K562 (cell line): ENCODE data around the gene MYO1H. TPM values are rescaled to one million over a fixed set of nuclear protein-coding genes. Genes with fewer than 3 reads are reported as not detected.
A peak's percentile ranks its signal among the peaks of the same experiment; 100 is the strongest.

Source experiments
- ARID4B ChIP-seq: sonication (generic); formaldehyde crosslinking; IDR thresholded peaks from 2 replicates; pipeline ENCODE4 v1.8.0; 2022; ENCODE audit warnings: mild to moderate bottlenecking, missing genetic modification reagents
- BRCA1 ChIP-seq, 2 experiments: fragments of 450-650 bp in 1 of 2; sonication (generic) in 1 of 2; formaldehyde crosslinking in 1 of 2; IDR thresholded peaks; 2 replicates each; pipeline versions ENCODE4 v1.5.0 to v1.6.1; 2017 to 2020; ENCODE audit warnings: mild to moderate bottlenecking in 1 of 2, missing genetic modification reagents in 1 of 2
- CBFA2T2 ChIP-seq: fragments of 450-650 bp; conservative IDR thresholded peaks from 2 replicates; pipeline ENCODE4 v1.6.1; 2017; ENCODE audit warnings: mild to moderate bottlenecking
- E2F1 ChIP-seq: sonication (generic); formaldehyde crosslinking; IDR thresholded peaks from 2 replicates; pipeline ENCODE4 v1.8.1; 2023; ENCODE audit warnings: mild to moderate bottlenecking, missing genetic modification reagents, moderate library complexity
- ERF ChIP-seq: fragments of 450-650 bp; formaldehyde crosslinking; IDR thresholded peaks from 2 replicates; pipeline ENCODE4 v1.4.0; 2020; ENCODE audit warnings: mild to moderate bottlenecking, mixed read lengths
- HDAC6 ChIP-seq: IDR thresholded peaks from 2 replicates; pipeline ENCODE4 v1.6.1; 2012; ENCODE audit warnings: low read depth, mild to moderate bottlenecking, control low read depth, inconsistent platforms, low read length, moderate library complexity
- HMGN3 ChIP-seq: IDR thresholded peaks from 2 replicates; pipeline ENCODE4 v1.6.1; 2011; ENCODE audit warnings: borderline replicate concordance, low read depth, mild to moderate bottlenecking, mixed read lengths, low read length; ENCODE audit not compliant: insufficient read length; ENCODE audit errors: extremely low read depth
- HOMEZ ChIP-seq: fragments of 250-450 bp; sonication (Bioruptor Pico); IDR thresholded peaks from 2 replicates; pipeline ENCODE4 v1.4.0; 2020; ENCODE audit warnings: mild to moderate bottlenecking, moderate library complexity
- ILK ChIP-seq: fragments of 450-650 bp; IDR thresholded peaks from 2 replicates; pipeline ENCODE4 v1.6.1; 2016; ENCODE audit warnings: missing genetic modification characterization, low read depth, mild to moderate bottlenecking, missing compliant biosample characterization, moderate library complexity, borderline replicate concordance
- NFXL1 ChIP-seq: fragments of 450-650 bp; formaldehyde crosslinking; IDR thresholded peaks from 2 replicates; pipeline ENCODE4 v1.4.0; 2021; ENCODE audit warnings: mild to moderate bottlenecking
- NFYB ChIP-seq: IDR thresholded peaks from 2 replicates; pipeline ENCODE4 v1.6.1; 2011; ENCODE audit warnings: mild to moderate bottlenecking, moderate library complexity; ENCODE audit not compliant: insufficient read length; ENCODE audit errors: extremely low read depth
- PCBP2 ChIP-seq: fragments of 200-400 bp; formaldehyde crosslinking; IDR thresholded peaks from 2 replicates; pipeline ENCODE4 v1.6.1; 2018; ENCODE audit warnings: low read length, low read depth, mild to moderate bottlenecking, moderate library complexity; ENCODE audit not compliant: poor library complexity, severe bottlenecking
- SMARCA4 ChIP-seq: fragments of 450-650 bp; IDR thresholded peaks from 2 replicates; pipeline ENCODE4 v1.6.1; 2016
- TAF9B ChIP-seq: fragments of 450-650 bp; IDR thresholded peaks from 2 replicates; pipeline ENCODE4 v1.6.1; 2018; ENCODE audit warnings: mild to moderate bottlenecking; ENCODE audit not compliant: partially characterized antibody
- TFAP4 ChIP-seq: sonication (generic); formaldehyde crosslinking; IDR thresholded peaks from 2 replicates; pipeline ENCODE4 v1.8.0; 2022; ENCODE audit warnings: missing genetic modification reagents, mild to moderate bottlenecking, moderate library complexity, borderline replicate concordance
- TOE1 ChIP-seq, 2 experiments: fragments of 450-650 bp in 1 of 2; sonication (generic) in 1 of 2; formaldehyde crosslinking in 1 of 2; IDR thresholded peaks; 2 replicates each; pipeline versions ENCODE4 v1.7.1 to v1.8.0; 2016 to 2022; ENCODE audit warnings: borderline replicate concordance in 2 of 2, mild to moderate bottlenecking in 2 of 2, antibody characterized with exemption in 1 of 2, inconsistent platforms in 1 of 2, low read depth in 1 of 2, missing genetic modification reagents in 1 of 2, moderate library complexity in 1 of 2
- TRIM28 ChIP-seq: fragments of 450-650 bp; IDR thresholded peaks from 2 replicates; pipeline ENCODE4 v1.6.1; 2017
- ZKSCAN8 ChIP-seq: fragments of 200-800 bp; sonication (Bioruptor generic); IDR thresholded peaks from 2 replicates; pipeline ENCODE4 v1.6.1; 2016; ENCODE audit warnings: missing genetic modification characterization, missing compliant biosample characterization
- polyA plus RNA-seq, 8 experiments: library from polyadenylated mRNA; depleted of rRNA in 4 of 8; stranded (reverse) in 5 of 8; unstranded in 3 of 8; fragments of >200 nt; fragmentation: Nextera tagmentation in 2 of 8; fragmentation: Illumina TruSeq in 1 of 8; extraction: Ambion mirVana in 2 of 8; extraction: Trizol in 1 of 8; gene quantifications; 2 replicates each; pipeline versions ENCODE4 v1.2.1 to v1.2.3, GENCODE V29; 2011 to 2014; ENCODE audit warnings: inconsistent platforms in 1 of 8, missing spikeins in 1 of 8
- total RNA-seq, 7 experiments: library from RNA; depleted of rRNA in 6 of 7; stranded (reverse); fragments of >200 nt in 6 of 7; fragmentation: Illumina TruSeq in 2 of 7; extraction: Trizol in 2 of 7; gene quantifications; 2 replicates each; pipeline versions ENCODE4 v1.2.1 to v1.2.3, GENCODE V29; 2011 to 2021; ENCODE audit warnings: low replicate concordance in 1 of 7

Gene MYO1H
- total and polyA plus RNA-seq, 9 of the 15 experiments (the other 6 are each of a cell fraction or from before 2014, with no cell fraction given) = not detected

- TF ChIP-seq HOMEZ (CRISPR knock-in tag) = no peak
- peak; percentile 100 for TF ChIP-seq TAF9B
- no peak for TF ChIP-seq NFYB
- TF ChIP-seq TFAP4 (CRISPR knock-in tag) = peak; percentile 78; the same call in 1 of the 2 replicates
- no peak for TF ChIP-seq NFXL1 (CRISPR knock-in tag)
- peak; percentile 80; the same call in 1 of the 2 replicates for TF ChIP-seq E2F1 (CRISPR knock-in tag)
- TF ChIP-seq HDAC6 = no peak
- no peak for TF ChIP-seq ZKSCAN8
- TF ChIP-seq TOE1 (IDR thresholded peaks at IDR 0.05; ENCODE audit: borderline replicate concordance) = peak; percentile 93
- no peak for TF ChIP-seq TOE1 (CRISPR knock-in tag; IDR thresholded peaks at IDR 0.05; ENCODE audit: borderline replicate concordance, low read depth)
- TF ChIP-seq PCBP2 = no peak
- peak; percentile 75 for TF ChIP-seq ARID4B (CRISPR knock-in tag)
- TF ChIP-seq BRCA1 (IDR thresholded peaks at IDR 0.05) = no peak
- TF ChIP-seq BRCA1 (CRISPR knock-in tag; IDR thresholded peaks at IDR 0.05) = no peak
- no peak for TF ChIP-seq ILK (tag)
- TF ChIP-seq SMARCA4 = peak; percentile 28; the same call in 1 of the 2 replicates
- peak; percentile 52 for TF ChIP-seq HMGN3
- TF ChIP-seq CBFA2T2 = no peak
- TF ChIP-seq TRIM28 = peak; percentile 68; the same call in 1 of the 2 replicates
- no peak for TF ChIP-seq ERF (CRISPR knock-in tag)
These were observed 129.7 kb downstream of the MYO1H start, which contains the start of the genes KCTD10 and UBE3B (continued) for GRCh38 chr12:109477185-109477962.
